Immature natural killer cell (primary cell): ENCODE results near the gene FYCO1. TPM values are rescaled to one million over a fixed set of nuclear protein-coding genes. Genes with fewer than 3 reads are reported as not detected.
A peak's percentile ranks its signal among the peaks of the same experiment; 100 is the strongest.

Experiments
- DNase-seq, 3 donors: peaks; one replicate each; pipeline ENCODE4 v3.0.0; 2022; ENCODE audit warnings: mixed read lengths in 1 of 3
- H3K27ac Mint-ChIP-seq, 6 donors: one replicate each; pipeline ENCODE4 v1.8.0; 2020; ENCODE audit warnings: mixed read lengths in 6 of 6, mild to moderate bottlenecking in 5 of 6, inconsistent platforms in 4 of 6, moderate library complexity in 3 of 6
- H3K27me3 Mint-ChIP-seq, 3 donors: one replicate each; pipeline ENCODE4 v1.8.0; 2020 to 2021; ENCODE audit warnings: low read depth in 3 of 3, mild to moderate bottlenecking in 3 of 3, mixed read lengths in 3 of 3, moderate library complexity in 3 of 3, inconsistent platforms in 1 of 3
- H3K36me3 Mint-ChIP-seq, 3 donors: one replicate each; pipeline ENCODE4 v1.8.0; 2020; ENCODE audit warnings: mixed read lengths in 3 of 3, inconsistent platforms in 2 of 3, mild to moderate bottlenecking in 2 of 3
- H3K4me1 Mint-ChIP-seq, 2 donors: one replicate each; pipeline ENCODE4 v1.8.0; 2020; ENCODE audit warnings: inconsistent platforms in 2 of 2, mild to moderate bottlenecking in 2 of 2, mixed read lengths in 2 of 2, moderate library complexity in 1 of 2
- H3K4me3 Mint-ChIP-seq, 5 donors: one replicate each; pipeline ENCODE4 v1.8.0; 2020; ENCODE audit warnings: mild to moderate bottlenecking in 5 of 5, mixed read lengths in 5 of 5, inconsistent platforms in 3 of 5, moderate library complexity in 3 of 5
- H3K9me3 Mint-ChIP-seq, 6 donors: one replicate each; pipeline ENCODE4 v1.8.0; 2020; ENCODE audit warnings: mild to moderate bottlenecking in 6 of 6, mixed read lengths in 6 of 6, inconsistent platforms in 4 of 6, moderate library complexity in 3 of 6
- polyA plus RNA-seq, 3 donors: library from polyadenylated mRNA; unstranded; fragments of 300-500 nt; fragmentation: Illumina TruSeq; gene quantifications; one replicate each; pipeline ENCODE4 v1.2.3, GENCODE V29; 2021

FYCO1 gene
- polyA plus RNA-seq, 3 donors from 2014 or later, result 0.22 to 6.1 (median 2.1) TPM

GRCh38 chr3:45938043-45938435 is 57.6 kb downstream of the FYCO1 start:
- Mint-ChIP-seq H3K27me3 (no peaks in the 10 kb centered on the region), H3K9me3 (no peaks in the 10 kb centered on the region), H3K27ac (peak overlapping the region in 1 of 6 donors; percentile 64), H3K36me3 (peaks cover 28 to 56% (median 40%) of the 10 kb centered on the region in 3 donors), H3K4me3 (no peak overlapping the region), H3K4me1 (peaks cover 19 to 34% of the 10 kb centered on the region in 2 donors)
- no peak for DNase-seq

DNA sequence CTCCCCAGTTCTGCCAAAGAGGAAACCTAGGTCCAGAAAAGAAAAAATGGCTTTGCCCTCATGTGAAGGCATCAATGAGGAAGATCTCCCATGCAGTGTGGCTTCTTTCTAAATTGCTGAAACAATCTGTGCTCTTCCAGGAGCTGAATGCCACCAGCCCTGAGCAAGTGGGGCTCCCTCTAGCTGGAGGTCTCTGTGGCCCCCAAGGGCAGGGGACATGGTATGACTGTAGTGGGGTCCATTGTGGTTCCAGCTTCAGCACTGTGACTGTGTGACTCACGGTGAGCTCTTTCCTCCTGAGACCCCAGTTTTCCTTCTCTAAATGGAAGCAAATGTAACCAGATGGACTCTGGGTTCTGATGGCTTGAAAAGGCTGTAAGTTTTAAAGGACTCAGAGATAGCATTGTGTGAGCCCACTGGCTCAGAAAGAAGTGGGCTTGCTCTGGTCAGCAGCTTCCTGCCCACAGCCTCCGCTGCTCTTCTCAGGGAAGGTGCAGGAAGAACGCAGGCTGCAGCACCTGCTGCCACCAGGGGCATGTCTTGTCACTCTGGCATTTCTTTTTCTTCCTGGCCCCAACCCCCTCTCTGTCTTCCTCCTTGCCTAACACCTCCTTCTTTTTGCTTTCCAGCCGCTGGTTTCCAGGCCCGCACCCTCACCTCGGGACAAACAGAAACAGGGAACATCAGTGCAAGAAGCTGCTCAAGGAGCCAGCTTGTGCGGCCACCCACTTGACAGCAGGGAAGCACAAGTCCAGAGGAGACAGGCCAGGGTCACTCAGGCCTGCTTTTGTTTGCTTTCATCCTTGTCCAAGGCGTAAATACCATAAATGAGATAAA is 58.2 kb downstream of the FYCO1 start:
- H3K36me3 Mint-ChIP-seq, result peaks cover 34 to 61% (median 43%) of the 10 kb centered on the region in 3 donors
- no peaks in the 10 kb centered on the region for H3K9me3 Mint-ChIP-seq
- H3K4me3 Mint-ChIP-seq, result no peak overlapping the region
- peaks cover 19 to 30% of the 10 kb centered on the region in 2 donors for H3K4me1 Mint-ChIP-seq
- no peaks in the 10 kb centered on the region for H3K27me3 Mint-ChIP-seq
- no peak for DNase-seq
- H3K27ac Mint-ChIP-seq, result peak overlapping the region in 1 of 6 donors; percentile 35

DNA sequence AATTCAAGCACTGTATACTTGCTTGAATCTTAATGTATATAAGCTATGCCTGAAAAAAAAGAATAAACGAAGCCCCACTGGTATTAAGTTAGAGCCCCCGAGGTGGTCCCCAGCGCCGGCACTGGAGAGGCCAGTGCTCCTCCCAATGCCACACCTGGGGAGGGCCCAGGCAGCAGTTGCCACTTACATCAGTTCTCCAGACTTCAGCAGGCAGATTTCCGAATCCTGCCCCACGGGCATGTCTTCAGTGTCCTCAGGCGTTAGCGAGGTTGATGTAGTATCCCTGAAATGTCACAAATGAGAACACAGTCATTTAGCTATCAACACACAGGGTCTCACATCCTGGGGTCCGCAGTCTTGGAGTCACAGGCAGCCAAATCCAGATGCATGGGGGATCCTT is 59.4 kb downstream of the FYCO1 start:
- no peaks in the 10 kb centered on the region for H3K9me3 Mint-ChIP-seq
- DNase-seq, result no peak
- peaks cover 40 to 69% (median 48%) of the 10 kb centered on the region in 3 donors for H3K36me3 Mint-ChIP-seq
- H3K4me1 Mint-ChIP-seq, result peaks cover 17 to 24% of the 10 kb centered on the region in 2 donors
- no peaks in the 10 kb centered on the region for H3K27me3 Mint-ChIP-seq
- no peak overlapping the region for H3K4me3 Mint-ChIP-seq
- no peak overlapping the region for H3K27ac Mint-ChIP-seq

DNA sequence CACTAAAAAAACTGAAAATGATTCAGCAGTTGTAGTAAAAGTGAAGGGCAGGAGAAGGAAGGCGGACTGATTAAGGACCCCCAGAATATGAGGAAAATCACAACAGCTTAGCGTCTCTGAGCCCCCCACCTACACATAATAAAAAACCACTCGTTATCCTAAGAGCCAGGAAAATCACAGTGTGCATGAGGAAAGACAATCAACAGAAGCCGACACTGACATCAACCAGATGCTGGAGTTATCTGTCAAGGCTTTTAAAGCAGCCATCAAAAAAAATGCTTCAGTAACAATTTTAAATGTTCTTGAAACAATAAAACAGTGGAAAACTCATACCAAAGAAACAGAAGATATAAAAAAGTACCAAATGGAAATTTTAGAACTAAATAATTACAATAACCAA is 62.0 kb downstream of the FYCO1 start:
- Mint-ChIP-seq H3K36me3 (peaks cover 52 to 83% (median 58%) of the 10 kb centered on the region in 3 donors), H3K27me3 (peaks cover 0 to 2% (median 0%) of the 10 kb centered on the region in 3 donors), H3K4me1 (peaks cover 10 to 16% of the 10 kb centered on the region in 2 donors)

GRCh38 chr3:45932112-45932511 is 63.5 kb downstream of the FYCO1 start:
- H3K27me3 Mint-ChIP-seq, result peaks cover 0 to 3% (median 0%) of the 10 kb centered on the region in 3 donors
- no peaks in the 10 kb centered on the region for H3K9me3 Mint-ChIP-seq
- H3K4me1 Mint-ChIP-seq, result peaks cover 10 to 11% of the 10 kb centered on the region in 2 donors
- H3K27ac Mint-ChIP-seq, result peak overlapping the region in 1 of 6 donors; percentile 13
- H3K36me3 Mint-ChIP-seq, result peaks cover 58 to 89% (median 67%) of the 10 kb centered on the region in 3 donors
- H3K4me3 Mint-ChIP-seq, result no peak overlapping the region
- no peak for DNase-seq

More for the DNA sequence above, 62.0 kb downstream of the FYCO1 start:
- no peak for DNase-seq
- Mint-ChIP-seq H3K9me3 (no peaks in the 10 kb centered on the region), H3K27ac (no peak overlapping the region), H3K4me3 (no peak overlapping the region)

GRCh38 chr3:45931496-45931895 is 64.1 kb downstream of the FYCO1 start:
- peaks cover 61 to 93% (median 69%) of the 10 kb centered on the region in 3 donors for H3K36me3 Mint-ChIP-seq
- H3K4me3 Mint-ChIP-seq, result no peak overlapping the region
- no peaks in the 10 kb centered on the region for H3K9me3 Mint-ChIP-seq
- peaks cover 10 to 11% of the 10 kb centered on the region in 2 donors for H3K4me1 Mint-ChIP-seq
- no peak for DNase-seq
- no peak overlapping the region for H3K27ac Mint-ChIP-seq
- H3K27me3 Mint-ChIP-seq, result peaks cover 0 to 3% (median 0%) of the 10 kb centered on the region in 3 donors

- Mint-ChIP-seq H3K4me1 (peaks cover 10 to 21% of the 10 kb centered on the region in 2 donors), H3K9me3 (no peaks in the 10 kb centered on the region), H3K27me3 (peaks cover 0 to 6% (median 0%) of the 10 kb centered on the region in 3 donors), H3K27ac (peak overlapping the region in 3 of 6 donors; percentile 54 to 79 (median 74)), H3K36me3 (peaks cover 60 to 85% (median 69%) of the 10 kb centered on the region in 3 donors), H3K4me3 (peak overlapping the region in 1 of 5 donors; percentile 2)
- peak; percentile 66 to 73 (median 68) for DNase-seq
Observed at GRCh38 chr3:45929042-45929679, 66.5 kb downstream of the FYCO1 start.

DNA sequence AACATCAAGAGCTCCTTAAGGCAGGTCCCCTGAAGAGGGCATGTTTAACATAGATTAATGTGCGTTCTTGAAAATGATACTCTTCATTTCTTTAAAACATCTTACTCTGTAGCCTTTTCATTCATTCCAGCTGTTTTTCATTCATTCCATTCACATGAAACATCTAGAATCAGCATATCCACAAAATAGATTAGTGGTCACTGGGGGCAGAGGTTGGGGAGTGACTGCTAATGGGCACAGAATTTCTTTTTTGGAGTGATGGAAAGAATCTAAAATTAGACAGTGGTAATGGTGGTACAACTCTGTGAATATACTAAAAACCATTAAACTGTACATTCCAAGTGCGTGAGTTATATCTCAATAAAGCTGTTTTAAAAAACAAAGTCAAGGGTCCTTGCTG is 67.7 kb downstream of the FYCO1 start:
- no peak for DNase-seq
- peaks cover 54 to 82% (median 67%) of the 10 kb centered on the region in 3 donors for H3K36me3 Mint-ChIP-seq
- H3K4me3 Mint-ChIP-seq, result no peak overlapping the region
- H3K27ac Mint-ChIP-seq, result peak overlapping the region in 2 of 6 donors; percentile 45 to 74
- H3K4me1 Mint-ChIP-seq, result peaks cover 13 to 29% of the 10 kb centered on the region in 2 donors
- no peaks in the 10 kb centered on the region for H3K9me3 Mint-ChIP-seq
- H3K27me3 Mint-ChIP-seq, result peaks cover 0 to 8% (median 0%) of the 10 kb centered on the region in 3 donors

- Mint-ChIP-seq H3K36me3 (peaks cover 34 to 83% (median 59%) of the 10 kb centered on the region in 3 donors), H3K4me3 (no peak overlapping the region), H3K27me3 (peaks cover 0 to 11% (median 0%) of the 10 kb centered on the region in 3 donors), H3K9me3 (no peaks in the 10 kb centered on the region), H3K27ac (peak overlapping the region in 1 of 6 donors; percentile 58), H3K4me1 (peaks cover 26 to 50% of the 10 kb centered on the region in 2 donors)
- no peak for DNase-seq
Observed at GRCh38 chr3:45923755-45924154, 71.9 kb downstream of the FYCO1 start.

DNA sequence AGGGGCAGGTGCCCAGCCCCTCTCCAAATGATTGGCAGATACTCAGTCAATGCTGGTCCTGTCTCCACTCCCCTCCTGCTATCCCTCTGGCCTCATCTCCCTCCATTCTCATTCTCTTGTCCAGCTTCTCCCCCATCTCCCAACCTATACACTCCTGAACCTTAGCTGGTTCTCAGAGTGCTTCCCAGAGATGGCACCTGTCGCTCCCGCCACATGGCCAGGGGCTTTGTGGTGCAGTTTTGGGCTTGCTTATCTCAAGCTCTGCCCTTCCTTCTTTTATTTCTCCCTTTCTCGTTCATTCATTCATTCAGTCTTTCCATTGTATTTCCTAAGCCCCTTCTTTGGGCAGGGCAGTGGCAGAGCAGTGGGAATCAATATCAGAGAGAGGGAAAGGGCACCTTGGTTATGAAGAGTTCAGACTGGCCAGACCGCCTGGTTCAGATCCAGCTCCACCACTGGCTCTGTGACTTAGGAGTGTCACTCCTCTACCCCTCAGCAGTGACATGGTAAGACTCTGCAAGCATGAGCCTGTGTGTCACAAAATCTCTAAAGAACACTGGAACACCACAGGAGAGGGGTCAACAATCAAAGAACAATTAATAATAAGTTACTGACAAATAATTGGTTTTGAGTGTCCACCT is 72.6 kb downstream of the FYCO1 start:
- H3K36me3 Mint-ChIP-seq, result peaks cover 31 to 81% (median 58%) of the 10 kb centered on the region in 3 donors

DNA sequence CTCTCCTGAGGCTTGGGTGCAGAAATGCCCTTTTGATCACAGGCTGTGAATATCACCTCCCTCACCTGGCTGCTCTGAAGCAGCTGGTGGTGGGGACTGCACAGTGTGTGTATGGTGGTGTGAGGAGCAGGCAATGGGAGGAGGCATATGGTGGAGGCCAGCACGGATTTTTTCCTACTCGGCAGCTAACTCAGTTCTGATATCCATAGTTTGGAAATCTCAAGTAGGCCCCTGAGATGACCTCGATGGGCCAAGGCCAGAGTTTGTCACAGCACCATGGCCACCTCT is 73.6 kb downstream of the FYCO1 start:
- H3K27me3 Mint-ChIP-seq, result peaks cover 0 to 8% (median 0%) of the 10 kb centered on the region in 3 donors
- H3K4me1 Mint-ChIP-seq, result peaks cover 32 to 56% of the 10 kb centered on the region in 2 donors
- no peak for DNase-seq
- H3K4me3 Mint-ChIP-seq, result peak overlapping the region in 2 of 5 donors; percentile 19 to 38
- H3K27ac Mint-ChIP-seq, result peak overlapping the region in 4 of 6 donors; percentile 41 to 75 (median 64)
- H3K36me3 Mint-ChIP-seq, result peaks cover 27 to 76% (median 51%) of the 10 kb centered on the region in 3 donors
- no peaks in the 10 kb centered on the region for H3K9me3 Mint-ChIP-seq

More for the DNA sequence above, 72.6 kb downstream of the FYCO1 start:
- H3K9me3 Mint-ChIP-seq, result no peaks in the 10 kb centered on the region
- H3K27ac Mint-ChIP-seq, result peak overlapping the region in 2 of 6 donors; percentile 39 to 58
- H3K27me3 Mint-ChIP-seq, result peaks cover 0 to 8% (median 0%) of the 10 kb centered on the region in 3 donors
- DNase-seq, result no peak
- peaks cover 25 to 46% of the 10 kb centered on the region in 2 donors for H3K4me1 Mint-ChIP-seq
- H3K4me3 Mint-ChIP-seq, result no peak overlapping the region

DNA sequence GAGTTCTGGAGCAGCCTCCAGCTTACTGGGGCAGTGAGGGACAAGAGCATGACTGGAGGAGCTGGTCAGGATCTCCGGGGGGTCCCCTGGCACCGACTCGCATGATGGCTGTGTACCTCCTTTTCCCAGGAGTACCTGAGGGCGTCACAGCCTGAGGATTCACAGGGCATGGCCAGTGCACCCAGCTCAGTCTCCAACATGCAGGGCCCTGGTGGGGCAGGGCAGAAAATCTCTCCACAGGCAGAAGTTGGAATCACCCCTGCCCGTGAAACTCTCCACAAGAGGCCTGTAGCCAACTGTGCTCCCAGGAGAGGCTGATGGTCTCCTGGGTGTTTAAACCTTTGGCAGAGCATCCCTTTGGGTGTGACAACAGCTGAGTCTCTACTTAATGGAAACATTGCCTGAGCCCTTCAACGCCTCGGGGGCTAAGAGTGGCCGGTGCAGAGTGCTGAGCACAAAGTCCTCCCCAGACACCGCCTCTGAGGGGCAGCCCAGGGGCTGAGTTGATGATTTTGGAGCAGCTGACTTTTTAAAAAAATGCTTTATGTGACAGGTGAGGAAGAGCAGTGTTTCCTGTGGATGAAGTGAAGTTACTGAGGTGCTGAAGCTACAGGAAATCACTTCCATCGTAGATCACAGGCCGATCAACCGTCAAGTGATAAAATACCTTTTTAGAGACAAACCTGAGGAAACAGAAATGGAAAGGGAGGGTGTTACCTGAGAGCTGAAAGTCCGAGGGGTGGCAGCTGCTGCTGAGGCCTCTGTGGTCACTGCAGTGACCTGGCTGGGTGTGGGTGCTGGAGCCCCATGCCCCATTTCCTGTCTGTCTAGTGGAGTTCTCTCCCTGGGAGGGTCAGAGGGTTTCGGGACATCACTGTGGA is 74.2 kb downstream of the FYCO1 start:
- H3K27ac Mint-ChIP-seq, result peak overlapping the region; percentile 41 to 80 (median 72)
- peaks cover 25 to 70% (median 48%) of the 10 kb centered on the region in 3 donors for H3K36me3 Mint-ChIP-seq
- DNase-seq, result no peak
- H3K9me3 Mint-ChIP-seq, result no peaks in the 10 kb centered on the region
- H3K4me1 Mint-ChIP-seq, result peaks cover 38 to 61% of the 10 kb centered on the region in 2 donors
- peaks cover 0 to 8% (median 3%) of the 10 kb centered on the region in 3 donors for H3K27me3 Mint-ChIP-seq
- peak overlapping the region in 4 of 5 donors; percentile 53 to 76 (median 60) for H3K4me3 Mint-ChIP-seq
